Measurements from ENCODE around the gene LRRC45.
A peak's percentile ranks its signal among the peaks of the same experiment; 100 is the strongest.

DNA sequence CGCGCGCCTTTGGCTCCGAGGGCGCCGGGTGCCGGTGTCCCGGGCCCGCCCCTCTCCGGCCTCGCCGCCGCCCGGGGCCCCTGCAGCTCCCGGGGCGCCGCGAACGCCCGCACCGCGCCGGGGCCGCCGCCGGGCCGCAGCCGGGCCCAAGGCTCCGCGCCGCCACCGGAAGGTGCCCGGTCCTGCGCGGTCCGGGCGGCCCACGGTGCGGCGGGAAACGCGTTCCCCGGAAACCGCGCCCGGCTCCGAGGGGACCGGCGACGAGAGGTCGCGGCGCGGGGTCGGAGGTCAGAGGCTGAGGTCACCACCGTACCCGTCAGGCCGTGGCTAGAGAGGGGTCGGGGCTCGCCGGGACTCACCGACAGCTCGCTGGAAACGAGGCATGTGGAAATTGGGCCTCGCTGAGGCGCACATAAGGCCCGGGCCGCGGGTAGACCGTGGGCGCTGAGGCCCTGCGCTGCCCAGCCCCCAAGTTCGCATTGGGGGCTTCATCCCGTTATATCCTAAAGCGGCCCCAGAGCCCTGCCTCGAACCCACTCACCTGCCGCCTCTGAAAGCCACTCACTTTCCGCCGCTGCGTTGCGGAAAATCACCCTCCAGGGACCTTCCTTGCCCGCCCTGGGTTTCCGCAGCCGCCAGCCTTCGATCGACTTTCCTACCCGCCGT lies 42.7 kb downstream of the LRRC45 start, which contains the start of gene DUS1L:
- TF ChIP-seq, protein P1, sequence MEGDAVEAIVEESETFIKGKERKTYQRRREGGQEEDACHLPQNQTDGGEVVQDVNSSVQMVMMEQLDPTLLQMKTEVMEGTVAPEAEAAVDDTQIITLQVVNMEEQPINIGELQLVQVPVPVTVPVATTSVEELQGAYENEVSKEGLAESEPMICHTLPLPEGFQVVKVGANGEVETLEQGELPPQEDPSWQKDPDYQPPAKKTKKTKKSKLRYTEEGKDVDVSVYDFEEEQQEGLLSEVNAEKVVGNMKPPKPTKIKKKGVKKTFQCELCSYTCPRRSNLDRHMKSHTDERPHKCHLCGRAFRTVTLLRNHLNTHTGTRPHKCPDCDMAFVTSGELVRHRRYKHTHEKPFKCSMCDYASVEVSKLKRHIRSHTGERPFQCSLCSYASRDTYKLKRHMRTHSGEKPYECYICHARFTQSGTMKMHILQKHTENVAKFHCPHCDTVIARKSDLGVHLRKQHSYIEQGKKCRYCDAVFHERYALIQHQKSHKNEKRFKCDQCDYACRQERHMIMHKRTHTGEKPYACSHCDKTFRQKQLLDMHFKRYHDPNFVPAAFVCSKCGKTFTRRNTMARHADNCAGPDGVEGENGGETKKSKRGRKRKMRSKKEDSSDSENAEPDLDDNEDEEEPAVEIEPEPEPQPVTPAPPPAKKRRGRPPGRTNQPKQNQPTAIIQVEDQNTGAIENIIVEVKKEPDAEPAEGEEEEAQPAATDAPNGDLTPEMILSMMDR (IDR thresholded peaks at IDR 0.05) = no peak
- TF ChIP-seq POLR2A (IDR thresholded peaks at IDR 0.05) = peak in 1 of 2 donors; percentile 50

Measured in heart left ventricle (tissue), 13 donors.